GM23338 (cell line): ENCODE results near the gene LRMDA. TPM values are rescaled to one million over a fixed set of nuclear protein-coding genes. Genes with fewer than 3 reads are reported as not detected.

Experiments
- ATAC-seq: fragments of 200-7000 bp; cut with Tn5 transposase; 3 replicates; pipeline ENCODE4 v1.9.1; 2020
- DNase-seq: peaks from one replicate; pipeline ENCODE4 v3.0.0-alpha.2; 2015; ENCODE audit warnings: low spot score
- H2AFZ ChIP-seq: fragments of 200-600 bp; sonication (generic); 2 replicates; pipeline ENCODE4 v1.8.0; 2016; ENCODE audit warnings: antibody characterized with exemption, mild to moderate bottlenecking, moderate library complexity
- H3F3A ChIP-seq: fragments of 200-600 bp; sonication (generic); replicated peaks from 2 replicates; pipeline ENCODE4 v1.8.0; 2017; ENCODE audit warnings: antibody characterized with exemption, mixed run types, low read depth
- H3K27ac ChIP-seq: fragments of 200-600 bp; sonication (generic); 2 replicates; pipeline ENCODE4 v1.6.1; 2016; ENCODE audit warnings: low read depth
- H3K27me3 ChIP-seq: fragments of 200-600 bp; sonication (generic); 2 replicates; pipeline ENCODE4 v1.8.0; 2016; ENCODE audit warnings: mild to moderate bottlenecking, mixed run types, moderate library complexity; ENCODE audit not compliant: insufficient read depth
- H3K36me3 ChIP-seq: fragments of 200-600 bp; sonication (generic); 2 replicates; pipeline ENCODE4 v1.8.0; 2016; ENCODE audit warnings: mild to moderate bottlenecking; ENCODE audit not compliant: insufficient read depth
- H3K4me1 ChIP-seq: fragments of 200-600 bp; sonication (generic); 2 replicates; pipeline ENCODE4 v1.8.0; 2016; ENCODE audit warnings: mild to moderate bottlenecking, moderate library complexity; ENCODE audit not compliant: insufficient read depth
- H3K4me2 ChIP-seq: fragments of 200-600 bp; sonication (generic); 2 replicates; pipeline ENCODE4 v1.7.1; 2017; ENCODE audit warnings: mixed run types
- H3K4me3 ChIP-seq: fragments of 200-600 bp; sonication (generic); 2 replicates; pipeline ENCODE4 v1.6.1; 2016; ENCODE audit warnings: mixed run types
- H3K79me2 ChIP-seq: fragments of 200-600 bp; sonication (generic); replicated peaks from 2 replicates; pipeline ENCODE4 v1.8.0; 2017; ENCODE audit warnings: mild to moderate bottlenecking; ENCODE audit not compliant: insufficient read depth
- H3K9me2 ChIP-seq: fragments of 200-600 bp; sonication (generic); 2 replicates; pipeline ENCODE4 v1.8.0; 2017; ENCODE audit not compliant: insufficient read depth
- H4K20me1 ChIP-seq: fragments of 200-600 bp; sonication (generic); replicated peaks from 2 replicates; pipeline ENCODE4 v1.8.0; 2017; ENCODE audit warnings: mild to moderate bottlenecking; ENCODE audit not compliant: insufficient read depth
- H3K27ac Mint-ChIP-seq: 2 replicates; pipeline ENCODE4 v1.8.0; 2020; ENCODE audit warnings: inconsistent platforms, mild to moderate bottlenecking, moderate library complexity, mixed read lengths
- H3K27me3 Mint-ChIP-seq: 3 replicates; pipeline ENCODE4 v1.8.0; 2022; ENCODE audit warnings: low read depth, mild to moderate bottlenecking, moderate library complexity, mixed read lengths, inconsistent platforms; ENCODE audit not compliant: insufficient read depth, poor library complexity
- H3K36me3 Mint-ChIP-seq: 3 replicates; pipeline ENCODE4 v1.8.0; 2021; ENCODE audit warnings: low read depth, mild to moderate bottlenecking, inconsistent platforms, moderate library complexity, mixed read lengths
- H3K4me1 Mint-ChIP-seq: 3 replicates; pipeline ENCODE4 v1.8.0; 2020; ENCODE audit warnings: mild to moderate bottlenecking, inconsistent platforms, mixed read lengths
- H3K4me3 Mint-ChIP-seq: 3 replicates; pipeline ENCODE4 v1.8.0; 2021; ENCODE audit warnings: moderate library complexity, mild to moderate bottlenecking, inconsistent platforms, mixed read lengths
- H3K9me3 Mint-ChIP-seq: 3 replicates; pipeline ENCODE4 v1.8.0; 2020; ENCODE audit warnings: moderate library complexity, mild to moderate bottlenecking, inconsistent platforms, mixed read lengths
- CREB1 ChIP-seq: fragments of 250-450 bp; sonication (Bioruptor Pico); IDR thresholded peaks from 2 replicates; pipeline ENCODE4 v1.5.0; 2020; ENCODE audit warnings: low read depth, mild to moderate bottlenecking, moderate library complexity
- EZH2 ChIP-seq: fragments of 200-600 bp; sonication (generic); IDR thresholded peaks from one replicate; pipeline ENCODE4 v1.8.0; 2017; ENCODE audit warnings: antibody characterized with exemption, mild to moderate bottlenecking, low read depth; ENCODE audit not compliant: unreplicated experiment
- EZH2phosphoT487 ChIP-seq: fragments of 200-600 bp; sonication (generic); IDR thresholded peaks from one replicate; pipeline ENCODE4 v1.8.1; 2018; ENCODE audit warnings: antibody characterized with exemption; ENCODE audit not compliant: unreplicated experiment
- JUNB ChIP-seq: IDR thresholded peaks from one replicate; pipeline ENCODE4 v1.6.1; 2016; ENCODE audit warnings: antibody characterized with exemption; ENCODE audit not compliant: unreplicated experiment
- NANOG ChIP-seq: IDR thresholded peaks from 2 replicates; pipeline ENCODE4 v1.6.1; 2016; ENCODE audit warnings: antibody characterized with exemption, borderline replicate concordance
- POLR2AphosphoS5 ChIP-seq: IDR thresholded peaks from 2 replicates; pipeline ENCODE4 v1.6.1; 2016; ENCODE audit warnings: antibody characterized with exemption, low read depth
- STAT1 ChIP-seq: IDR thresholded peaks from one replicate; pipeline ENCODE4 v1.6.1; 2016; ENCODE audit warnings: antibody characterized with exemption; ENCODE audit not compliant: unreplicated experiment
- ZNF114 ChIP-seq: fragments of 250-450 bp; sonication (Bioruptor Pico); IDR thresholded peaks from 2 replicates; pipeline ENCODE4 v1.5.0; 2020; ENCODE audit warnings: mild to moderate bottlenecking, moderate library complexity
- ZNF331 ChIP-seq: fragments of 250-450 bp; sonication (Bioruptor Pico); IDR thresholded peaks from 2 replicates; pipeline ENCODE4 v1.5.0; 2020; ENCODE audit warnings: low read depth, mild to moderate bottlenecking, moderate library complexity
- polyA plus RNA-seq: library from polyadenylated mRNA; unstranded; fragments of >200 nt; fragmentation: Nextera tagmentation; extraction: Ambion mirVana; gene quantifications from 2 replicates; pipeline ENCODE4 v1.2.1, GENCODE V29; 2016
- total RNA-seq: library from RNA; depleted of rRNA; stranded (reverse); fragments of >200 nt; shearing (Covaris generic); gene quantifications from 2 replicates; pipeline ENCODE4 v1.2.3, GENCODE V29; 2014
- TF ChIP-seq, protein P1 (sequence below): fragments of 250-450 bp; sonication (Bioruptor Pico); IDR thresholded peaks from 2 replicates; pipeline ENCODE4 v1.5.0; 2020; ENCODE audit warnings: mild to moderate bottlenecking, moderate library complexity
- TF ChIP-seq, protein P2 (sequence below), 2 experiments: fragments of 200-600 bp in 1 of 2; sonication (generic) in 1 of 2; conservative IDR thresholded peaks; 2 replicates each; pipeline versions ENCODE4 v1.5.1 to v1.6.1; 2016 to 2017; ENCODE audit warnings: antibody characterized with exemption in 2 of 2, low read depth in 2 of 2, mild to moderate bottlenecking in 2 of 2, moderate library complexity in 1 of 2
- TF ChIP-seq, protein P3 (sequence below): IDR thresholded peaks from 2 replicates; pipeline ENCODE4 v1.6.1; 2016; ENCODE audit warnings: antibody characterized with exemption
- TF ChIP-seq, protein P4 (sequence below): IDR thresholded peaks from one replicate; pipeline ENCODE4 v1.6.1; 2018; ENCODE audit warnings: antibody characterized with exemption; ENCODE audit not compliant: unreplicated experiment

Gene LRMDA
- total and polyA plus RNA-seq, 2 experiments from 2014 or later, result 0.90 to 1.8 TPM

DNA sequence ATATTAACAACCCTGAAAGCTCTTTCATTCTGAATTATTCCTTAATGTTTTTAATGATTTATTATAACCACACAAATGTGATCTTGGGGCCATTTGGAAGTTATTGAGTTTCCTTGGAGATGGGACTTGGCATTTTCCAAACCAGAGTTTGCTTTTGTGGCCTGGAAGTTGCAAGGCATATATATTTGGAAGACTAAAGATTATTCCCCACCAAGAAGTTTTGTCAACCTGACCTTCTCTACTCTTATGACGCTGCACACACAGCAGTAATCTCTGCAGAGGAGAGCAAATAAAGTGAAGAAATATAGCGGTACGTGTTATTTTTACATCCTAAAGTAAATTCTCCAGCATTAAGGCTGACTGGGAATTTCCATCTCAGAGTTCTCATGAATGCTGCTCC lies 397.0 kb downstream of the LRMDA start:
- no peaks in the 10 kb centered on the region for H3K27me3 Mint-ChIP-seq
- H3F3A ChIP-seq, result no peaks in the 10 kb centered on the region
- TF ChIP-seq ZNF331 (CRISPR knock-in tag) (no peak), EZH2 (no peak), CREB1 (no peak), ZNF114 (CRISPR knock-in tag) (no peak), EZH2phosphoT487 (no peak), STAT1 (no peak), POLR2AphosphoS5 (no peak), NANOG (no peak), JUNB (no peak)
- TF ChIP-seq, protein P1, sequence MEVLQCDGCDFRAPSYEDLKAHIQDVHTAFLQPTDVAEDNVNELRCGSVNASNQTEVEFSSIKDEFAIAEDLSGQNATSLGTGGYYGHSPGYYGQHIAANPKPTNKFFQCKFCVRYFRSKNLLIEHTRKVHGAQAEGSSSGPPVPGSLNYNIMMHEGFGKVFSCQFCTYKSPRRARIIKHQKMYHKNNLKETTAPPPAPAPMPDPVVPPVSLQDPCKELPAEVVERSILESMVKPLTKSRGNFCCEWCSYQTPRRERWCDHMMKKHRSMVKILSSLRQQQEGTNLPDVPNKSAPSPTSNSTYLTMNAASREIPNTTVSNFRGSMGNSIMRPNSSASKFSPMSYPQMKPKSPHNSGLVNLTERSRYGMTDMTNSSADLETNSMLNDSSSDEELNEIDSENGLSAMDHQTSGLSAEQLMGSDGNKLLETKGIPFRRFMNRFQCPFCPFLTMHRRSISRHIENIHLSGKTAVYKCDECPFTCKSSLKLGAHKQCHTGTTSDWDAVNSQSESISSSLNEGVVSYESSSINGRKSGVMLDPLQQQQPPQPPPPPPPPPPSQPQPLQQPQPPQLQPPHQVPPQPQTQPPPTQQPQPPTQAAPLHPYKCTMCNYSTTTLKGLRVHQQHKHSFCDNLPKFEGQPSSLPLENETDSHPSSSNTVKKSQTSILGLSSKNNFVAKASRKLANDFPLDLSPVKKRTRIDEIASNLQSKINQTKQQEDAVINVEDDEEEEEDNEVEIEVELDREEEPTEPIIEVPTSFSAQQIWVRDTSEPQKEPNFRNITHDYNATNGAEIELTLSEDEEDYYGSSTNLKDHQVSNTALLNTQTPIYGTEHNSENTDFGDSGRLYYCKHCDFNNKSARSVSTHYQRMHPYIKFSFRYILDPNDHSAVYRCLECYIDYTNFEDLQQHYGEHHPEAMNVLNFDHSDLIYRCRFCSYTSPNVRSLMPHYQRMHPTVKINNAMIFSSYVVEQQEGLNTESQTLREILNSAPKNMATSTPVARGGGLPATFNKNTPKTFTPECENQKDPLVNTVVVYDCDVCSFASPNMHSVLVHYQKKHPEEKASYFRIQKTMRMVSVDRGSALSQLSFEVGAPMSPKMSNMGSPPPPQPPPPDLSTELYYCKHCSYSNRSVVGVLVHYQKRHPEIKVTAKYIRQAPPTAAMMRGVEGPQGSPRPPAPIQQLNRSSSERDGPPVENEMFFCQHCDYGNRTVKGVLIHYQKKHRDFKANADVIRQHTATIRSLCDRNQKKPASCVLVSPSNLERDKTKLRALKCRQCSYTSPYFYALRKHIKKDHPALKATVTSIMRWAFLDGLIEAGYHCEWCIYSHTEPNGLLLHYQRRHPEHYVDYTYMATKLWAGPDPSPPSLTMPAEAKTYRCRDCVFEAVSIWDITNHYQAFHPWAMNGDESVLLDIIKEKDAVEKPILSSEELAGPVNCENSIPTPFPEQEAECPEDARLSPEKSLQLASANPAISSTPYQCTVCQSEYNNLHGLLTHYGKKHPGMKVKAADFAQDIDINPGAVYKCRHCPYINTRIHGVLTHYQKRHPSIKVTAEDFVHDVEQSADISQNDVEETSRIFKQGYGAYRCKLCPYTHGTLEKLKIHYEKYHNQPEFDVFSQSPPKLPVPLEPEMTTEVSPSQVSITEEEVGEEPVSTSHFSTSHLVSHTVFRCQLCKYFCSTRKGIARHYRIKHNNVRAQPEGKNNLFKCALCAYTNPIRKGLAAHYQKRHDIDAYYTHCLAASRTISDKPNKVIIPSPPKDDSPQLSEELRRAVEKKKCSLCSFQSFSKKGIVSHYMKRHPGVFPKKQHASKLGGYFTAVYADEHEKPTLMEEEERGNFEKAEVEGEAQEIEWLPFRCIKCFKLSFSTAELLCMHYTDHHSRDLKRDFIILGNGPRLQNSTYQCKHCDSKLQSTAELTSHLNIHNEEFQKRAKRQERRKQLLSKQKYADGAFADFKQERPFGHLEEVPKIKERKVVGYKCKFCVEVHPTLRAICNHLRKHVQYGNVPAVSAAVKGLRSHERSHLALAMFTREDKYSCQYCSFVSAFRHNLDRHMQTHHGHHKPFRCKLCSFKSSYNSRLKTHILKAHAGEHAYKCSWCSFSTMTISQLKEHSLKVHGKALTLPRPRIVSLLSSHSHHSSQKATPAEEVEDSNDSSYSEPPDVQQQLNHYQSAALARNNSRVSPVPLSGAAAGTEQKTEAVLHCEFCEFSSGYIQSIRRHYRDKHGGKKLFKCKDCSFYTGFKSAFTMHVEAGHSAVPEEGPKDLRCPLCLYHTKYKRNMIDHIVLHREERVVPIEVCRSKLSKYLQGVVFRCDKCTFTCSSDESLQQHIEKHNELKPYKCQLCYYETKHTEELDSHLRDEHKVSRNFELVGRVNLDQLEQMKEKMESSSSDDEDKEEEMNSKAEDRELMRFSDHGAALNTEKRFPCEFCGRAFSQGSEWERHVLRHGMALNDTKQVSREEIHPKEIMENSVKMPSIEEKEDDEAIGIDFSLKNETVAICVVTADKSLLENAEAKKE (CRISPR knock-in tag), result no peak
- TF ChIP-seq, protein P2, sequence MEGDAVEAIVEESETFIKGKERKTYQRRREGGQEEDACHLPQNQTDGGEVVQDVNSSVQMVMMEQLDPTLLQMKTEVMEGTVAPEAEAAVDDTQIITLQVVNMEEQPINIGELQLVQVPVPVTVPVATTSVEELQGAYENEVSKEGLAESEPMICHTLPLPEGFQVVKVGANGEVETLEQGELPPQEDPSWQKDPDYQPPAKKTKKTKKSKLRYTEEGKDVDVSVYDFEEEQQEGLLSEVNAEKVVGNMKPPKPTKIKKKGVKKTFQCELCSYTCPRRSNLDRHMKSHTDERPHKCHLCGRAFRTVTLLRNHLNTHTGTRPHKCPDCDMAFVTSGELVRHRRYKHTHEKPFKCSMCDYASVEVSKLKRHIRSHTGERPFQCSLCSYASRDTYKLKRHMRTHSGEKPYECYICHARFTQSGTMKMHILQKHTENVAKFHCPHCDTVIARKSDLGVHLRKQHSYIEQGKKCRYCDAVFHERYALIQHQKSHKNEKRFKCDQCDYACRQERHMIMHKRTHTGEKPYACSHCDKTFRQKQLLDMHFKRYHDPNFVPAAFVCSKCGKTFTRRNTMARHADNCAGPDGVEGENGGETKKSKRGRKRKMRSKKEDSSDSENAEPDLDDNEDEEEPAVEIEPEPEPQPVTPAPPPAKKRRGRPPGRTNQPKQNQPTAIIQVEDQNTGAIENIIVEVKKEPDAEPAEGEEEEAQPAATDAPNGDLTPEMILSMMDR (conservative IDR thresholded peaks at IDR 0.05; ENCODE audit: low read depth in 2 of 2), result no peak
- TF ChIP-seq, protein P3, sequence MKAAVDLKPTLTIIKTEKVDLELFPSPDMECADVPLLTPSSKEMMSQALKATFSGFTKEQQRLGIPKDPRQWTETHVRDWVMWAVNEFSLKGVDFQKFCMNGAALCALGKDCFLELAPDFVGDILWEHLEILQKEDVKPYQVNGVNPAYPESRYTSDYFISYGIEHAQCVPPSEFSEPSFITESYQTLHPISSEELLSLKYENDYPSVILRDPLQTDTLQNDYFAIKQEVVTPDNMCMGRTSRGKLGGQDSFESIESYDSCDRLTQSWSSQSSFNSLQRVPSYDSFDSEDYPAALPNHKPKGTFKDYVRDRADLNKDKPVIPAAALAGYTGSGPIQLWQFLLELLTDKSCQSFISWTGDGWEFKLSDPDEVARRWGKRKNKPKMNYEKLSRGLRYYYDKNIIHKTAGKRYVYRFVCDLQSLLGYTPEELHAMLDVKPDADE, result no peak
- TF ChIP-seq, protein P4, sequence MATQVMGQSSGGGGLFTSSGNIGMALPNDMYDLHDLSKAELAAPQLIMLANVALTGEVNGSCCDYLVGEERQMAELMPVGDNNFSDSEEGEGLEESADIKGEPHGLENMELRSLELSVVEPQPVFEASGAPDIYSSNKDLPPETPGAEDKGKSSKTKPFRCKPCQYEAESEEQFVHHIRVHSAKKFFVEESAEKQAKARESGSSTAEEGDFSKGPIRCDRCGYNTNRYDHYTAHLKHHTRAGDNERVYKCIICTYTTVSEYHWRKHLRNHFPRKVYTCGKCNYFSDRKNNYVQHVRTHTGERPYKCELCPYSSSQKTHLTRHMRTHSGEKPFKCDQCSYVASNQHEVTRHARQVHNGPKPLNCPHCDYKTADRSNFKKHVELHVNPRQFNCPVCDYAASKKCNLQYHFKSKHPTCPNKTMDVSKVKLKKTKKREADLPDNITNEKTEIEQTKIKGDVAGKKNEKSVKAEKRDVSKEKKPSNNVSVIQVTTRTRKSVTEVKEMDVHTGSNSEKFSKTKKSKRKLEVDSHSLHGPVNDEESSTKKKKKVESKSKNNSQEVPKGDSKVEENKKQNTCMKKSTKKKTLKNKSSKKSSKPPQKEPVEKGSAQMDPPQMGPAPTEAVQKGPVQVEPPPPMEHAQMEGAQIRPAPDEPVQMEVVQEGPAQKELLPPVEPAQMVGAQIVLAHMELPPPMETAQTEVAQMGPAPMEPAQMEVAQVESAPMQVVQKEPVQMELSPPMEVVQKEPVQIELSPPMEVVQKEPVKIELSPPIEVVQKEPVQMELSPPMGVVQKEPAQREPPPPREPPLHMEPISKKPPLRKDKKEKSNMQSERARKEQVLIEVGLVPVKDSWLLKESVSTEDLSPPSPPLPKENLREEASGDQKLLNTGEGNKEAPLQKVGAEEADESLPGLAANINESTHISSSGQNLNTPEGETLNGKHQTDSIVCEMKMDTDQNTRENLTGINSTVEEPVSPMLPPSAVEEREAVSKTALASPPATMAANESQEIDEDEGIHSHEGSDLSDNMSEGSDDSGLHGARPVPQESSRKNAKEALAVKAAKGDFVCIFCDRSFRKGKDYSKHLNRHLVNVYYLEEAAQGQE, result no peak
- H2AFZ ChIP-seq, result no peak overlapping the region
- no peak overlapping the region for H3K4me2 ChIP-seq
- no peaks in the 10 kb centered on the region for H3K27me3 ChIP-seq
- H3K9me3 Mint-ChIP-seq, result peaks cover 6% of the 10 kb centered on the region; the same call in 1 of the 3 replicates
- ATAC-seq (no peak), DNase-seq (no peak)
- H3K9me2 ChIP-seq, result peaks cover 27% of the 10 kb centered on the region; the same call in 1 of the 2 replicates
- H3K4me3 Mint-ChIP-seq, result no peak overlapping the region
- no peak overlapping the region; the same call in 1 of the 2 replicates for H3K27ac Mint-ChIP-seq
- H3K79me2 ChIP-seq, result no peaks in the 10 kb centered on the region
- H3K27ac ChIP-seq, result no peak overlapping the region
- no peaks in the 10 kb centered on the region for H3K4me1 Mint-ChIP-seq
- no peaks in the 10 kb centered on the region for H3K36me3 ChIP-seq
- H3K4me3 ChIP-seq, result no peak overlapping the region
- H3K4me1 ChIP-seq, result no peaks in the 10 kb centered on the region
- H4K20me1 ChIP-seq, result no peaks in the 10 kb centered on the region
- no peaks in the 10 kb centered on the region; the same call in 2 of the 3 replicates for H3K36me3 Mint-ChIP-seq
